PC-9 (cell line): Measurements from ENCODE around the gene NBEA.

Source experiments
- CTCF ChIP-seq: fragments of 200-600 bp; sonication (generic); conservative IDR thresholded peaks from 2 replicates; pipeline ENCODE4 v1.6.1; 2017; ENCODE audit warnings: mixed run types, antibody characterized with exemption, mild to moderate bottlenecking, moderate library complexity
- EZH2 ChIP-seq: fragments of 200-600 bp; sonication (generic); IDR thresholded peaks from 2 replicates; pipeline ENCODE4 v1.8.0; 2017; ENCODE audit warnings: antibody characterized with exemption, low read depth

- TF ChIP-seq CTCF (no peak), EZH2 (no peak)
These were observed 619.5 kb downstream of the NBEA start for GRCh38 chr13:35561540-35561939.
